Mucosa of descending colon (tissue), 3 donors: ENCODE results near the gene NBEAL2. TPM values are rescaled to one million over a fixed set of nuclear protein-coding genes. Genes with fewer than 3 reads are reported as not detected.
"Not testable (repeated sequence)": the region's sequence is repeated elsewhere in the genome, so short reads cannot be mapped to it uniquely, and the experiment has no call there.

Experiments
- ATAC-seq: fragments of 200-7000 bp; cut with Tn5 transposase; one replicate; pipeline ENCODE4 v1.9.1; 2020; ENCODE audit warnings: mild to moderate bottlenecking, moderate library complexity
- DNase-seq, 3 donors: peaks; one replicate each; pipeline ENCODE4 v3.0.0-alpha.2; 2020
- H3K36me3 ChIP-seq: fragments of 200-600 bp; one replicate; pipeline ENCODE4 v1.8.0; 2021; ENCODE audit warnings: low read depth, mild to moderate bottlenecking
- H3K4me1 ChIP-seq: fragments of 200-600 bp; one replicate; pipeline ENCODE4 v1.8.0; 2021; ENCODE audit warnings: low read depth, mild to moderate bottlenecking
- H3K4me3 ChIP-seq: fragments of 200-600 bp; one replicate; pipeline ENCODE4 v1.8.0; 2021; ENCODE audit warnings: mild to moderate bottlenecking
- H3K9me3 ChIP-seq: fragments of 200-600 bp; one replicate; pipeline ENCODE4 v1.8.0; 2021; ENCODE audit warnings: mild to moderate bottlenecking
- intact Hi-C, 2 donors: fragments of 100-400 bp; cut with DNase I in 1 of 2; cut with micrococcal nuclease in 1 of 2; formaldehyde crosslinking; loops; one replicate each; pipeline versions ENCODE4 v1.11.0 to v1.11.1; 2022; cut with DNase I, micrococcal nuclease
- total RNA-seq, 3 donors: library from RNA; stranded (reverse); fragmentation: NEBNext Ultra II Directional in 2 of 3; extraction: Animal tissue kit (Norgen Biotek cat#: 25700) in 2 of 3; gene quantifications; one replicate each; pipeline versions ENCODE4 v1.2.1 to v1.2.4, GENCODE V29; 2021 to 2023
- TF ChIP-seq, protein P1 (sequence below): fragments of 200-600 bp; IDR thresholded peaks from one replicate; pipeline ENCODE4 v1.8.0; 2022; ENCODE audit warnings: antibody characterized with exemption, mild to moderate bottlenecking
- donor health status: DM: no; HTN: no; CAD: no; lungs with moderate emphysema.
- donor health status: DM: no; HTN: no; CAD: no.
- donor health status: DM: no; HTN: yes; CAD: no.

The NBEAL2 gene
- total RNA-seq, 3 donors from 2014 or later: 49.2 to 94.0 (median 53.7) TPM

DNA sequence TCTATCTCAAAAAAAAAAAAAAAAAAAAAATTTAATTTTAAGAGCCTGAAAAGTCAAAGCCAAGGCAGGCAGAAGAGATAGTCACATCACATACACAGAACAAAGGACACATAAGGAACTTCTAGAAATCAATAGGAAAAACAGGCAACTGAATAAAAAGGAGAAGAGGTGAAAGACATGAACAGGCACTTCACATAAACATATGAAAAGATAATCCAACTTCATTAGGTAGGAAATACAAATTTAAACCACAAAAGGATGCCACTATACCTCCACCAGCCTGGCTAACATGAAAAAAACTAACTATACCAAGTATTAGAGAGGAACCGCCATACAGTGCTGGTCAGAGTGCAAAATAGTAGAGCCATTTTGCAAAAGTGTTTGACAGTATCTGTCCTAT, 17.0 kb upstream of the NBEAL2 start:
- H3K9me3 ChIP-seq: no peaks in the 10 kb centered on the region
- H3K36me3 ChIP-seq: no peaks in the 10 kb centered on the region
- H3K4me3 ChIP-seq: no peak overlapping the region
- intact Hi-C loops: no loop called here
- DNase-seq: no peak
- peaks cover 43% of the 10 kb centered on the region for H3K4me1 ChIP-seq
- no peak for ATAC-seq
- TF ChIP-seq, protein P1, sequence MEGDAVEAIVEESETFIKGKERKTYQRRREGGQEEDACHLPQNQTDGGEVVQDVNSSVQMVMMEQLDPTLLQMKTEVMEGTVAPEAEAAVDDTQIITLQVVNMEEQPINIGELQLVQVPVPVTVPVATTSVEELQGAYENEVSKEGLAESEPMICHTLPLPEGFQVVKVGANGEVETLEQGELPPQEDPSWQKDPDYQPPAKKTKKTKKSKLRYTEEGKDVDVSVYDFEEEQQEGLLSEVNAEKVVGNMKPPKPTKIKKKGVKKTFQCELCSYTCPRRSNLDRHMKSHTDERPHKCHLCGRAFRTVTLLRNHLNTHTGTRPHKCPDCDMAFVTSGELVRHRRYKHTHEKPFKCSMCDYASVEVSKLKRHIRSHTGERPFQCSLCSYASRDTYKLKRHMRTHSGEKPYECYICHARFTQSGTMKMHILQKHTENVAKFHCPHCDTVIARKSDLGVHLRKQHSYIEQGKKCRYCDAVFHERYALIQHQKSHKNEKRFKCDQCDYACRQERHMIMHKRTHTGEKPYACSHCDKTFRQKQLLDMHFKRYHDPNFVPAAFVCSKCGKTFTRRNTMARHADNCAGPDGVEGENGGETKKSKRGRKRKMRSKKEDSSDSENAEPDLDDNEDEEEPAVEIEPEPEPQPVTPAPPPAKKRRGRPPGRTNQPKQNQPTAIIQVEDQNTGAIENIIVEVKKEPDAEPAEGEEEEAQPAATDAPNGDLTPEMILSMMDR: no peak

DNA sequence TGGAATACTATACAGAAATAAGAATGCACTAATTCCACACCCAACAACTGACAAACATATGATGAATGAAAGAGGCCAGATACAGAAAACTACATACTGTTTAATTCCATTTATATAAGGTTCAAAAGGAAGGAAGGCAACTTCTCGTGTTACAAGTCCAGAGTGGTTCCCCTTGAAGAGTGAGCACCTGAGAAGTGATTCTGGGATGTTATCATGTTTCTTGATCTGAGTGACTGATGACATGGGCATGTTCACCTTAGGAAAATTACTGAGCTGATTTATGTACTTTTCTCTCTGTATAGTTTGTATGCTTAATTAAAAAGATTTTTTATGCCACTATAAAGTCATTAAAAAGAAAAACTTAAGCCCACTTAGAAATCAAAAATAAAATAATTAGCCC, 16.5 kb upstream of the NBEAL2 start:
- DNase-seq (no peak), ATAC-seq (no peak)
- Histone ChIP-seq H3K9me3 (no peaks in the 10 kb centered on the region), H3K4me3 (no peak overlapping the region), H3K36me3 (no peaks in the 10 kb centered on the region), H3K4me1 (peaks cover 41% of the 10 kb centered on the region)
- intact Hi-C loops: no loop called here
- TF ChIP-seq, protein P1: no peak

- intact Hi-C loops, H3K4me3 ChIP-seq, H3K9me3 ChIP-seq, ATAC-seq, DNase-seq, H3K36me3 ChIP-seq: not testable (repeated sequence)
- peaks cover 41% of the 10 kb centered on the region for H3K4me1 ChIP-seq
Observed at GRCh38 chr3:46964038-46964590, 15.4 kb upstream of the NBEAL2 start.

- TF ChIP-seq, protein P1: no peak
- H3K36me3 ChIP-seq: no peaks in the 10 kb centered on the region
- ATAC-seq: peak; percentile 43
- H3K9me3 ChIP-seq: no peaks in the 10 kb centered on the region
- no peak overlapping the region for H3K4me3 ChIP-seq
- no peak for DNase-seq
- H3K4me1 ChIP-seq: peaks cover 34% of the 10 kb centered on the region
- intact Hi-C loops: no loop called here
Observed at GRCh38 chr3:46965151-46965550, 14.3 kb upstream of the NBEAL2 start.

DNA sequence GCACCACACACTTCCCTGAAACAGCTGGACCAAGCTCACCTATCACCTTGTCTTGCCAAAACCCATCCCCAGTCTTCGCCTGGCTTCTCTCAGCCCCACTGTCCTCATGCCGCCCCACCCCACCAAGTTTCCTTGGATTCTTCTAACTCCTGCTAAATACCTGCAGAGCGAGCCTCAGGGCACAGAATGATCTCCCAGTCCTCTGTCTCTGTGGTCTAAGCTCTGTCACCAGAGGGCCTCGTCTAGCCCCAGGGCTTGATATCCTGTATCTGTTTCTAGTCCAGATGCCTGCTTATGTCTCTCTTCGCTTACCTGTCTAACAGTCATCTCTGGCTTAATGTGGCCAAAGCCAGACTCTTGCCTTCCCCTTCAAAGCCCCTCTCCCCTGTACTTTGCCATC, 12.7 kb upstream of the NBEAL2 start:
- DNase-seq: peak in 1 of 3 donors; percentile 8
- TF ChIP-seq, protein P1: no peak
- Histone ChIP-seq H3K4me3 (no peak overlapping the region), H3K36me3 (no peaks in the 10 kb centered on the region), H3K4me1 (peaks cover 36% of the 10 kb centered on the region), H3K9me3 (no peaks in the 10 kb centered on the region)
- intact Hi-C loops: no loop called here
- peak; percentile 27 for ATAC-seq

DNA sequence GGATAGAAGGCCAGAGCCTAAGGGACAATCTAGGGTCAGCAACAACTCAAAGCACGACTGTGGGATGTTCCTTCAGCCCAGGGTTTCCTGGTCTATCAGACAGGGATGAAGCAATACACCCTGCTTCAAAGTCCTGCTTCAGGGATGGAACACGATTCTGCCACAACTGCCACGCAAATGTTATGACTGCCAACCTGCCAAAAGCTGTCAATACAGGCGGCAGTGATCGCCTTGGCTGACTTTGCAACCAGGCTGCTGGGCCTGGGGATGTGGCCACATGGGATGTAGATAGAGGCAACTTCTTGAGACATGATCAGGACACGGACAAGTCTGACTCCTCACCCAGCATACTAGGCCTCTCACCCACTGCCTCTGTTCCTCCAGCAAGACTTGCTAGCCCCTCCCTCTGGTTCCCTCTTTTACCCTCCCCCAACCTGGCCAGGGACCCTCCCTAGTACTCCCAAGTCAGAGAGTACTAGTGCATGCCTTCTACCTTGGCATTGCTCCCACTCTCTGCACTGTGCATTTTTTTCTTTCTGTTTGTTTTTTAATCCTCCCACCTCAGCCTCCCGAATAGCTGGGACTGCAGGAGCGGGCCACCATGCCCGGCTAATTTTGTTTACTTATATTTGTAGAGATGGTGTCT, 10.6 kb upstream of the NBEAL2 start:
- ATAC-seq (peak; percentile 35), DNase-seq (peak in 1 of 3 donors; percentile 19)
- Histone ChIP-seq H3K9me3 (no peaks in the 10 kb centered on the region), H3K4me1 (peaks cover 37% of the 10 kb centered on the region), H3K36me3 (no peaks in the 10 kb centered on the region), H3K4me3 (no peak overlapping the region)
- intact Hi-C loops: no loop called here
- TF ChIP-seq, protein P1: no peak
